Stomach (tissue), 4 donors: ENCODE data around the gene SH3D21.

ENCODE experiments used
- EP300 ChIP-seq: sonication (generic); formaldehyde crosslinking; IDR thresholded peaks from one replicate; pipeline ENCODE4 v1.6.1; 2017; ENCODE audit warnings: antibody characterized with exemption
- POLR2AphosphoS5 ChIP-seq, 3 donors: sonication (generic); formaldehyde crosslinking; IDR thresholded peaks; one replicate each; pipeline ENCODE4 v1.6.1; 2016; ENCODE audit warnings: antibody characterized with exemption in 3 of 3
- TF ChIP-seq, protein P1 (sequence below), 7 experiments: fragments of 450-650 bp in 4 of 7; fragments of 200-600 bp in 3 of 7; sonication (generic) in 3 of 7; IDR thresholded peaks; one replicate each; pipeline ENCODE4 v1.5.1; 2016 to 2019; ENCODE audit warnings: antibody characterized with exemption in 7 of 7, control low read depth in 2 of 7, mild to moderate bottlenecking in 1 of 7

DNA sequence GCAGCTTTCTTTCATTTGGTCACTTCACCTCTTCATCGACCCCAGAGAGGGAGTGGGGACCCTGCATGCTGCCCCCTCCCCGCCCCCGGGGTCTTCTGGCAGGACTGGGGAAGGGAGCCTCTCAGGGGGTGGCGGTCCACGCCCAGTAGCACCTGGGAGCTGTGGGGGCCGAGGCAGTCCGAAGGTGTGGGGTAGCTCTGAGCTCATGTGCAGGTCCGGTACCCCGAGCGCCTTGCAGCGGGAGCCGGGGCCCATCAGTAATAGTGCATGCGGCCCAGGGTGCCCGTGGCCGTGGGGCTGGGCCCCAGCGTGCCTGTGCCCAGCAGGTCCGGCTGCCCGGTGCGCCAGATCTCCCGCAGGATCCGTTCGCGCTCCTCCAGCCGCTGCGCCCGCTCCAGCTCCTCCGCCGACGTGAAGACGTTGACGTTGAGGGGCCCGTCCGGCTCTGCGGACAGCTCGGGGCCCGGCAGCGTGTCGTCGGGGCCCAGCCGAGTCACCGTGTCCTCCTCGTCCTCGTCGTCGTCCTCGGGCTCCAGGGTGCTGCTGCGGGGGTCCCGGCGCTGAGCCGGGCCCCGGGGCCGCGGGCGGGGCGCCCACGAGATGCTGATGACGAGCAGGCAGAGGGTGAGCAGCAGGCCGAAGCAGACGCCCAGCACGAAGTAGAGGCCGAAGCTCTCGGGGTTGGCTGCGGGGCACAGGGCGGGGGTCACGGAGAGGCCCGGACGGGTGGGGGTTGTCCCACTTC, 16.0 kb downstream of the SH3D21 start:
- TF ChIP-seq, protein P1, sequence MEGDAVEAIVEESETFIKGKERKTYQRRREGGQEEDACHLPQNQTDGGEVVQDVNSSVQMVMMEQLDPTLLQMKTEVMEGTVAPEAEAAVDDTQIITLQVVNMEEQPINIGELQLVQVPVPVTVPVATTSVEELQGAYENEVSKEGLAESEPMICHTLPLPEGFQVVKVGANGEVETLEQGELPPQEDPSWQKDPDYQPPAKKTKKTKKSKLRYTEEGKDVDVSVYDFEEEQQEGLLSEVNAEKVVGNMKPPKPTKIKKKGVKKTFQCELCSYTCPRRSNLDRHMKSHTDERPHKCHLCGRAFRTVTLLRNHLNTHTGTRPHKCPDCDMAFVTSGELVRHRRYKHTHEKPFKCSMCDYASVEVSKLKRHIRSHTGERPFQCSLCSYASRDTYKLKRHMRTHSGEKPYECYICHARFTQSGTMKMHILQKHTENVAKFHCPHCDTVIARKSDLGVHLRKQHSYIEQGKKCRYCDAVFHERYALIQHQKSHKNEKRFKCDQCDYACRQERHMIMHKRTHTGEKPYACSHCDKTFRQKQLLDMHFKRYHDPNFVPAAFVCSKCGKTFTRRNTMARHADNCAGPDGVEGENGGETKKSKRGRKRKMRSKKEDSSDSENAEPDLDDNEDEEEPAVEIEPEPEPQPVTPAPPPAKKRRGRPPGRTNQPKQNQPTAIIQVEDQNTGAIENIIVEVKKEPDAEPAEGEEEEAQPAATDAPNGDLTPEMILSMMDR (IDR thresholded peaks at IDR 0.05), result no peak
- TF ChIP-seq POLR2AphosphoS5 (IDR thresholded peaks at IDR 0.05), result no peak
- no peak for TF ChIP-seq EP300
